ENCODE measurements around the gene TMEM187.

DNA sequence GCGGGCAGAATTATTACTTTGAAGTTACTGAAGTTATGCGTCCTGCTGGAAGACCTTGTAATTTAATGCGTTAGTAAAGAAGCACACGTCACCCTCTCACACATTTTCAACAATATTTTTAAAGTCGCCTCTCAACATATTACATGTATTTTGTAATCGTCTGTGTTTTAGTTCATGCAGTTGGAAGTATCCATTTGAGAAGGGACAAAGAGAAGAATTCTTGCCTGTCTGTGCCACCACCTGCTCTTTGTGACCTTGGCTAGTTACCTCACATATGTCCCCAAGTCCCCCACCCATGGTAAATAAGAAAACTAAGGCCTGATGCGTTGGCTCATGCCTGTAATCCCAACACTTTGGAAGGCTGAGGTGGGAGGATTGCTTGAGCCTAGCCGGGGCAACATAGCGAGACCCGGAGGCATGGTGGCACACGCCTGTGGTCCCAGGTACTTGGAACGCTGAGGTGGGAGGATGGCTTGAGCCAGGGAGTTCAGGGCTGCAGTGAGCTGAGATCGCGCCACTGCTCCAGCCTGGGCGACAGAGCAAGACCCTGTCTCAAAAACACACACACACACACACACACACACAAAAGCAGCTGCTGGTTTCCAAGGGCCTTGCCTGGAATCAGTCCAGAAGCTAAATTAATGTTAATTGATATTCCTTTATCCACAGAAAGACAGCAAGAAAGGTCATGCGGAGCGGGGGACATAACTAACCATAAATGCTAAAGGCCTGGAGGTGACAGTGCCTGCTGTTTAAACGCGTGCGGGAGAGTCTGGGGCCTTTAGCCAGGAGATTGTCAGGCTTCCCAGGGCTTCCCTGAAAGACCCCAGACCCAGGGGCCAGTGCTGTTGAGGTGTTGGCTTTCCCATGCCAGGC, 811 bp downstream of the TMEM187 start:
- TF ChIP-seq, protein P1, sequence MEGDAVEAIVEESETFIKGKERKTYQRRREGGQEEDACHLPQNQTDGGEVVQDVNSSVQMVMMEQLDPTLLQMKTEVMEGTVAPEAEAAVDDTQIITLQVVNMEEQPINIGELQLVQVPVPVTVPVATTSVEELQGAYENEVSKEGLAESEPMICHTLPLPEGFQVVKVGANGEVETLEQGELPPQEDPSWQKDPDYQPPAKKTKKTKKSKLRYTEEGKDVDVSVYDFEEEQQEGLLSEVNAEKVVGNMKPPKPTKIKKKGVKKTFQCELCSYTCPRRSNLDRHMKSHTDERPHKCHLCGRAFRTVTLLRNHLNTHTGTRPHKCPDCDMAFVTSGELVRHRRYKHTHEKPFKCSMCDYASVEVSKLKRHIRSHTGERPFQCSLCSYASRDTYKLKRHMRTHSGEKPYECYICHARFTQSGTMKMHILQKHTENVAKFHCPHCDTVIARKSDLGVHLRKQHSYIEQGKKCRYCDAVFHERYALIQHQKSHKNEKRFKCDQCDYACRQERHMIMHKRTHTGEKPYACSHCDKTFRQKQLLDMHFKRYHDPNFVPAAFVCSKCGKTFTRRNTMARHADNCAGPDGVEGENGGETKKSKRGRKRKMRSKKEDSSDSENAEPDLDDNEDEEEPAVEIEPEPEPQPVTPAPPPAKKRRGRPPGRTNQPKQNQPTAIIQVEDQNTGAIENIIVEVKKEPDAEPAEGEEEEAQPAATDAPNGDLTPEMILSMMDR (IDR thresholded peaks at IDR 0.05; ENCODE audit: poor library complexity): no peak
- no peak for TF ChIP-seq EZH2 (IDR thresholded peaks at IDR 0.05; ENCODE audit: borderline replicate concordance)
- no peak for TF ChIP-seq EZH2phosphoT487 (IDR thresholded peaks at IDR 0.05; ENCODE audit: low read depth, severe bottlenecking, unreplicated experiment)
